NCI-H2227 treated with DMSO at 0.1 percent for 48 hours (cell line): ENCODE measurements around the gene BCO1.
"Not testable (repeated sequence)": the region's sequence is repeated elsewhere in the genome, so short reads cannot be mapped to it uniquely, and the experiment has no call there.

ENCODE experiments used
- DNase-seq: peaks from one replicate; lab custom pipeline; 2025; lab: John Stamatoyannopoulos, UW

The BCO1 gene, protein sequence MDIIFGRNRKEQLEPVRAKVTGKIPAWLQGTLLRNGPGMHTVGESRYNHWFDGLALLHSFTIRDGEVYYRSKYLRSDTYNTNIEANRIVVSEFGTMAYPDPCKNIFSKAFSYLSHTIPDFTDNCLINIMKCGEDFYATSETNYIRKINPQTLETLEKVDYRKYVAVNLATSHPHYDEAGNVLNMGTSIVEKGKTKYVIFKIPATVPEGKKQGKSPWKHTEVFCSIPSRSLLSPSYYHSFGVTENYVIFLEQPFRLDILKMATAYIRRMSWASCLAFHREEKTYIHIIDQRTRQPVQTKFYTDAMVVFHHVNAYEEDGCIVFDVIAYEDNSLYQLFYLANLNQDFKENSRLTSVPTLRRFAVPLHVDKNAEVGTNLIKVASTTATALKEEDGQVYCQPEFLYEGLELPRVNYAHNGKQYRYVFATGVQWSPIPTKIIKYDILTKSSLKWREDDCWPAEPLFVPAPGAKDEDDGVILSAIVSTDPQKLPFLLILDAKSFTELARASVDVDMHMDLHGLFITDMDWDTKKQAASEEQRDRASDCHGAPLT

DNA sequence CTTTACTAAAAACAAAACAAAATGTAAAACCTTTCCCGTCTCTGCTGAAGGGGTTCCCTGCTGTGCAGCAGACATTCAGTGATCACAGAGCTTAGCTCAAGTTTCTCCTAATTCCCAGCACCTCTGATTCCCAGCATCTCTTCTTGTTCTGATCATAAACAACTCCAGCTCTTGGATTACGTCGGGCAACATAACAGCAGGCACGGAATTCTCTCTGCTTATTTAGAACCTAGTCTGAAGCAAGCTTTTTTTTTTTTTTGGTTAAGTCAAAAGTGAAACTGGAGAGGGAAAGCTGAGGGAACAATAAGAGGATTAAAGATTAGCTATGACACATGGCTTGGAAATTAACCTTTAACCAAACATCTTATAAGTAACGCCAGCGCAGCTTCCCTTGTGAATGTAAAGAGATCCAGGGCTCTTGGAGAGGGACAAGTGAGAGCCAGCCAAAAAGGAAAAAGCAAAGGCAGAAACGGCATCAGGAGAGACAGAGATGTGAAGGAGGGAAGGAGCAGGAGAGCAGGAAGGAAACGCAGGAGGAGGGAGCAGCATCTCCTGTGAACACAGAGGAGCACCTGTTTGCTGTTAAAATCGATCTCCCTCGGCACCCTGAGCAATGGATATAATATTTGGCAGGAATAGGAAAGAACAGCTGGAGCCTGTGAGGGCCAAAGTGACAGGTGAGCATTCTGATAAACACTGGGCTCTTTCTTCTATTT is at the start of gene BCO1:
Gene BCO1 (plus strand): TSS at position 394 of the 716 bp plus-strand sequence. CDS start 220 bp downstream, at position 614.
- peak; percentile 54 for DNase-seq

DNA sequence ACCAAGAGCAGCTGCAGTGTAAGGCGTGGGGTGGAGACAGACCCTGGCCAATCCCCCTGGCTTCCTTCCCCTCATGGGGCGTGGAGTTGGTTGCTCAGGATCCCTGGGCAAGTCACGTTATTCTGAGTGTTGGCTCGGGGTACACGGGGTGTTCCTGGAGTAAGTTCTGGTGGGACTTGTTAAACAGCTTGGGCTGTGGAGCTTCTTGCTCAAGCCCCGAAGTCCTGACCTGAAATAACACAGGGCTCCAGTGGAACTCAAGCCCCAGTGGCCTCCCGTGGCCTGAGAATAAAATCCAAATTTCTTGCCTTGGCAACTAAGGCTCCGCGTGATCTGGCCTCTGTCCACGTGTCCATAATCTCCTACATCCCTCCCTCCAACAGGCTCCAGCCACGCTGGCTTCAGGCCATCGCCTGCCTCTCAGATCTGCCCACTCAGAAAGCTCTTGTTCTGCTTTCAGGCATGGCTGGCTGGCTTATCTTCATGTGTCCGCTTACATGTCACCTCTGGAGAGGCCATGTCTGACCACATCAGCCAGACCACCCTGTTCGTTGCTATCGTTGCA is 49.3 kb upstream of the BCO1 start:
- DNase-seq, result no peak

DNA sequence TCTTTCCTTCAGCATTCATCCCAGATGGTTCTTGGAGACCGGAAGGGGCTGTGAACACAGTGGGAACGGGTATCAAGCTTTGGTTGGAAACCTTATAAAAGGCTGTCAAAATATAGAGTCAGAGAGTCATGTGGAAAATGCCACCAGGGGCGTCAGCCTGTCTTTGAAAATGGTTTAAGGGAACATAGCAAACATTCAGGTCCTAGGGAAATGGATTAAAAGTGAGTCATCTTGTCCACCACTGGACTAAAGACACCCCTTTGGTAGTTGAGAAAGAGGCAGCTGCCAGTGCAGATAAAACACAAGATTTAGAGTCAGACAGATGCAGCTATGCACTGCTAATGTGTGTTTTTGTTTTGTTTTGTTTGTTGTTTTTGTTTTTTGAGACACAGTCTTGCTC is 47.8 kb upstream of the BCO1 start:
- no peak for DNase-seq

DNA sequence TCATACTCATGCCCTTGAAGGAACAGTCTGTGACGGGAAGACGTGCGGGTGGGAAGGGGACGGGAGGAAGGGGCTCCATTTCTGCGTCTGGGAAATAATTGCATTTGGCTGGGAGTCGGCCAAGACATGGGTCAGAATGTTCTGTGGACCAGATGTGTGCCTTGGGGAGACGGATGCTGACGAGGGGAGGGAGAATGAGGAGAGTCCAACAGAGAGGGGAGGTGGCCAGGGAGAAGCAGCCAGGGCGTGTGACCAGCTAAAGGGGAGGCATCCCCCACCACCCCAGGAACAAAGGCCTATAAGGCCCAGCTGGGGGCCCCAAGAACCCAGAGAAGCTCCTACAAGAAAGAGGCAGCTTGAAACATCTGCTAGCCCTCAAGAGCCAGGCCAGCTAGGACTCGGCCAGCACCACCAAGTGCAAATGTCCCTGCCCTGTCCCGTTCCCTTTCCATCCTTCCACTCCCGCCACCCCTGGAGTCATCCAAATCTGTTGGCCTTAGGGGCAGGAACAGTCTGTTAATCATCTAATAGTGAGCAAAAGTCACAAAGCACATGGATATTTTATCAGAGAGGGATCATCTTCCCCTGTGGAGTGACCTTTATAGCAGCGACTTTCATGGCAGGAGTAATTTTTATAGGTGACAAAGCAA is 42.5 kb upstream of the BCO1 start:
- DNase-seq, result no peak

DNA sequence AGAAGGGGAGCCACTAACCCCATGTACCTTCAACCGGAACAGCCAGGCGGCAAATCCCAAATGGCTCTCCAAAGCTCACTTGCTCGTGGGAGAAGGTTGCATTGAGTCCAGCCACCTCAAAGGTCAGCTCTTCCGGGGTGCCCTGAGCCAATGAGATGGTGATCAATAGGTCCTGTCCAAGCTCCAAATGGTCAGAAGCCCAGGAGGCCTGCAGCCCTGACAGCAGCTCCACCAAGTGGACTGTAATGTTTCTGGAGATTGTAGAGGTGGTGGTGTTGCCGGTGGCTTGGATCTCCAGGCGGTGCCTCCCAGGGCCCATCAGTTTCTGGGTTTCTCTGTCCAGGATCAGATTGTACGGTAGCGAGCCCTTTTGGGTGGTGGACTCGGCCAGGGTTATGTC is 39.9 kb upstream of the BCO1 start:
- no peak for DNase-seq

DNA sequence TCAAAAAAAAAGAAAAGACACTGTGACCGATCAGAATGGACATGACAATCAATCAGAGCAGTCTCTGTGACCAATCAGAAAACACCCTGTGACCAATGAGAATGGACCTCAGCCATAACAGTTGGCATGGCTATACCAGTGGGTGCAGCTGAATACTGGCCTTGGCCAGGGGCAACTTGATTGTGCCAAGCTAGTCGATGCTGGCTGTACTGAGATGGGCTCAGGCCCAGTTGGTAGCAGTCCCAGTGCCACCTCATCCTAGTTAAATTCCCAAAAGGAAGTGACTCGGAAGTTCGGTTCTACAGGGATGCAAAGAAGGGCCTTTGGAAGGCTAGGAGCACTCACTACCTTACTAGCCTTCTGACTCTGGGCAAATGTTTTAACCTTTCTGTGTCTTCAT is 37.2 kb upstream of the BCO1 start:
- DNase-seq, result no peak

DNA sequence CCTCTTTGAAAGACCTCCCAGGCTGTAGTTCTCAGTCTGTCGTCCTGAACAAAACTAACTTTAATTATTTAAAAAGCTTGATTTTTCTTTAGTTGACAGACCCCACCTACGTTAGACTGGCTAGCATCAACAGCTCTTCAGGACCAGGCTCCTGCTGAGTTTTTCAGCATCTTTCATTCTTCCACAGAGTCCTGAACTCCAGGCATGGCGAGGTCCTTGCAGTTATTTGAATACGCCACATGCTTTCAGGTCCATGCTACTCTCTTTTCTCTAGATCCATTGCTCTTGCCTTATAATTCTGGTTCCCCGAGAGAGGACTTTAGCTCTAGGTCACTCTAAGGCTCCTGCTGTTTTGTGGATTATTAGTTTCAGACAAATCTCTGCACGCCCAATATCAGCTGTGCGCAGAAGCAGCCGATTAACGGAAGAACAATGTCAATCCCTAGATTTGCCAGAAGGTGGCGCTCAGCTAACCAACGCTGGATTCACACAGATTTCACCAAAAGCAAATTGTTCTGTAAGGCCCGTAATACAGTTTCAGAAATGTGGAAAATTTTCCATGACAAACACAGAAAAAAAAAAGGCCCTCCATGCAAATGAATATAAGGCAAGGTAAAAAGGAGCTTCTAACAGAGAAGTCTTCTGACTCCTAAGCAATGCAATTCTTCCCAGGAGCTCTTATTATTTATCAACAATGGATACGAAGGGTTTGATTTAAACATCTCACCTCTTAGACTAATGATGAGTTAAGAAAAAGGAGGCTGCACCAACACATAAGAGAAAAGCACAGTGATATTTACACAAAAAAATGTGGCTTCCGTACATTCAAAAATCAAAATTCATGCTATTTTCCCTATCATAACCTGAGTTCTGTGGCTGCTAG is 33.5 kb upstream of the BCO1 start:
- DNase-seq, result peak; percentile 31

DNA sequence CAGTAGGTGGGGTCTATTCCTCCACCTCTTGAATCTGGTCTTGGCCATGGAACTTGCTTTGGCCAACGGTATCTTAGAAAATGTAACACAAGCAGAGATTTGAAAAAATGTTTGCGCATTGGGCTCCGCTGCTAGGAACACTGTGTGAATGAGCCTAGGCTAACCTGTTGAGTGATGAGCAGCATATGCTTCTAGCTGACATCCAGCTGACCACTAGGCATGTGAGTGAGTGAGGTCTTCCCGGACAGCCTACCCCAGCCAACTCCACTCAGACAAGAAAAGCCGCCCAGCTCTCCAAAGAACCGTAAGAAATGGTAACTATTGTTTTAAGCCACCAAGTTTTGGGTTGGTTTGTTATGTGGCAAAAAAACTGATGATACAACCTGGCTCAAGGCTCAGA is 31.4 kb upstream of the BCO1 start:
- no peak for DNase-seq

DNA sequence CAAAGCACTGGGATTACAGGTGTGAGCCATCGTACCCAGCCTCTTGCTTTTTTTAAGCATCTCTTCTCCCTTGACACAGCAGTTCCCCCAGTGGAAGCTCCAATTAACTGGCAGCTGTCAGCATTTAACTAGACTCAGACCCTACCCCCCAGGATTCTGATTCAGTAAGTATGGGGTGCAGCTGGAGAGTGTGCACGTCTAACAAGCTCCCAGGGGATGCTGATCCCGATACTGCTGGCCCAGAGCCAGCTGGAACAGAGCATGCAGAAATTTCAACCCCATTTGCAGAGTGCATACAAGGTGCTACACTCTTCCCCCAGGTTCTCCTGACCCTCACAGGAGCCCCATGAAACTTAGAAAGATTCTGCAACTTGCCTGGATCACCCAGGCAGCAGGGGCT is 27.7 kb upstream of the BCO1 start:
- DNase-seq, result no peak

DNA sequence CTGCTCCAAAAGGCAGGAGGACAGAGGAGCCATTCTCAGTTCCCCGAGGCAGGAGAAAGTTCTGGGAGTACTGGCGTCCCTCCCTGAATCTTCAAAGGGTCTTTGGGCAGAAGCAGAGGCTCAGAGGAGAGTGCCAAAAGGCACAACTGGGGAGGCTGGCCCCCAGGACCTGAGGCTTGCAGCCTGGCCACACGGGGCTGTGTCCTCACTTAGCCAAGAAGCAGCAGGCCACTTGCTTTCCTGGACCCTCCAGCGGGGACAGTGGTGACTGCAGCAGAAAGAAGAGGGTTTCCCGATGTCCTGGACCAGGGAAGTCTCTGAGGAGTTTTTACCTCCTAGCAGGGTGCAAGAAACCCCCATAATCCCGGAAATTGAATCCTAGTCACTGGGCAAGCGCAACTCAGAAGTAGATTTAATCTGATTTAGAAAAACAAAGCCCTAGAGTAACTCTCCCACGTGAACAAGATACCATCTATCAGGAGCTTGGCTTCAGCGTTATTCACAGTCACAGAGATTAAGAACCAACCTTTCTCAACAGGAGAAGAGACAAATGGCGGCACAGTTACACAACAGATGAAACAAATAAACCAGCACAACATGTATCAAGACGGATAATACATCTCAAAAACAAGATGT is 25.5 kb upstream of the BCO1 start:
- no peak for DNase-seq

DNA sequence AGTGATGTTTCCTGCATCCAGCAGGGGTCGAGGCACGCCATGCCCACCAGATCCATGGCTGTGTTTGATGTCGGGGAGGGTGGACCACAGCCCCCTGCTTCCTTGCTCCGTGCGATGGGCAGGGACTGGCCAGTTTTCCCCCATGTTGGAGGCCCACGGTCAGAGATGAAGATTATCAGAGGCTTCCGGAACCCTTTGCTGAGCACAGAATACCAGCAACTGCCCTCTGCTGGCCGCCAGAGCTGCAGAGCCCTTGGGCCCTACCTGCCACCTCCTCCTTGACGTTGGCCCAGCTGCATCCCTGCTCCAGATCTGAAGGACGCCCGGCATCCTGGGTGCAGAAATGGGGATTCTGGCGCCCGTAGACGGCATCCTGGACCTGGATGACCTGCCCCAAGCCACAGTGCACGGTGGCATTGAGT is 23.7 kb upstream of the BCO1 start:
- no peak for DNase-seq

DNA sequence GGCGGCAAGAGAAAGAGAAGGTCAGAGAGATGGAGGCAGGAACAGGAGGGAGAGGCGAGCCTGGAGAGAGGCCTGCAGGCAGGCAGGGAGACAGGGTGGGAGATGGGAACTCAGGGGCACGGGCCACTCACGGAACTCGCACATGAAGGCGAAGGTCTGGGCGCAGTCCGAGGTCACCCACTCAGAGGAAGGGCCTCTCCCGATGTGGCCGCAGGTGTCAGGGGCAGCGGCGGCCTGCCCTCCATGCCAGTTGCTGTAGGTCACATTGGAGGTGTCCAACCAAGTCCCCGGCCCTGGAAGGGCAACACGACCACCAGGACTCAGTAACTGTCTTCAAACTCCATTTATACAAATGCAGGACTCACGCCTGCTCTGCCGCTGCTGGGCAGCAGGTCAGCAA is 22.4 kb upstream of the BCO1 start:
- no peak for DNase-seq

DNA sequence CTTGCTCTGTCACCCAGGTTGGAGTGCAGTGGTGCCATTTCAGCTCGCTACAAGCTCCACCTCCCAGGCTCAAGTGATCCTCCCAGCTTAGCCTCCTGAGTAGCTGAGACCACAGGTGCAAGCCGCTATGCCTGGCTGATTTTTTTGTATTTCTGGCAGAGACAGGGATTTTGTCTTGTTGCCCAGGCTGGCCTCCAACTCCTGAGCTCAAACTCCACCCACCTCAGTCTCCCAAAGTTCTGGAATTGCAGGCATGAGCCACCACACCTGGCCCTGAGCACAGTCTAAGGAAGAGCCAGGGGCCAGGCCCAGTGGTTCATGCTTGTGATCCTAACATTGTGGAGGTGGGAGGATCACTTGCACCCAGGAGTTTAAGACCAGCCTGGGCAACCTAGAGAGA is 21.8 kb upstream of the BCO1 start:
- no peak for DNase-seq

DNA sequence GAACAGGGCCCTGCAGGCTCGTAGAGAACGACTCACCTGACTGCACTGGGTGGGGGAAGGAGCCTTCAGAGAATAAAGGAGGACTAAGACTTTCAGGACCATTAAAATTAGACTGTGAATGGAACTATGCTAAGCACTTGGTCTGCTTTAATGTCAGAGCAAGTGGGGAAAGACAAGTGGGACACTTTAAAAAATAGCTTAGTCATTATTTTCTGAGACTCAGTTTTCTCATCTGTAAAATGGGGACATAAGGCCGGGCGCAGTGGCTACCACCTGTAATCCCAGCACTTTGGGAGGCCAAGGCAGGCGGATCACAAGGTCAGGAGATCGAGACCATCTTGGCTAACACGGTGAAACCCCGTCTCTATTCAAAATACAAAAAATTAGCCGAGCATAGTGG is 19.3 kb upstream of the BCO1 start:
- no peak for DNase-seq

DNA sequence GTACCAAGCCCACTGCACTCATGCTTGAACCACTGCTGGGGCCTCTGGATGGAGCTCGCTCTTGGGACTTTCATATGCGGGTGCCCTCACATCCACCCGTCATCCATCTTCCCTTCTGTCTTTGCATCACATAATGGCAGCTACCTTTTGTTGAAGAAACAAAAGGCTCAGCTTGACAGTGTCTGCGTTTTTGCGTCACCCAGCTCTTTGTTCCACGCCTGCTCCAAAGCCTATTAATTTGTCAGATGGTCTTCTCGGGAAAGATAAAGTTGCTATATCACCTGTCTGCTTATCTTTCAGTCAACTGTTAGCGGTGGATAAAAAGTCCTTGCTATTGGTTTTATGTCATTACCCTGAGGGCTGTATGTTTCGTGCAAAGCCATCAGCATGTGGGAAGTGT is 18.1 kb upstream of the BCO1 start:
- DNase-seq, result no peak

DNA sequence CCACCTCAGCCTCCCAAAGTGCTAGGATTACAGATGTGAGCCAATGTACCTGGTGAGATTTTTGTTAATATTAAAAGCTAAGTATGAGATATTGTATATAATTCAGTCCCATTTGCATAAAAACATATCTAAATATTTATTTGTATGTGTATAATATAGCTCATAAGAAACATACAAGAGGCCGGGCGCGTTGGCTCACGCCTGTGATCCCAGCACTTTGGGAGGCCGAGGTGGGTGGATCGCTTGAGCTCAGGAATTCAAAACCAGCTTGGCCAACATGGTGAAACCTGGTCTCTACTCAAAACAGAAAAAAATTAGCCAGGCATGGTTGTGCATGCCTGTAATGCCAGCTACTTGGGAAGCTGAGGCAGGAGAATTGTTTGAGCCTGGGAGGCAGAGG is 16.8 kb upstream of the BCO1 start:
- no peak for DNase-seq

DNA sequence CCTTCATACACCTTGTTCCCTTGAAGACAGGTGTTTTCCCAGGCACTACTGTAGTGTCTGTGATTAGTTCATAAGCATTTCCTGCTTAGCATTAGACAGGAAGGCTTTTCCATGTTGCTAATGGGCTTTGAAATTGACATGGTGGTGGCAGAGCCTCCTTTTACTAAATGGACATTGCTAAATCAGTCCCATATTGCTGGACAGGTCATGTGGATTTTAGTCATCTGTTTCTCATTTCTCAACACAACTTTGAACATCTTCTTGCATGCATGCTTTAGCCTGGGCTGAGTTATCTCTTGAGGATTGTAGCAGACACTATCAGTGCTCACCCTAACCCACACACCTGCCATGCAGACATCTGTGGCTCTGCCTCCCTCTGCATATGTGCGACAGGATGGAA is 13.7 kb upstream of the BCO1 start:
- DNase-seq, result no peak

DNA sequence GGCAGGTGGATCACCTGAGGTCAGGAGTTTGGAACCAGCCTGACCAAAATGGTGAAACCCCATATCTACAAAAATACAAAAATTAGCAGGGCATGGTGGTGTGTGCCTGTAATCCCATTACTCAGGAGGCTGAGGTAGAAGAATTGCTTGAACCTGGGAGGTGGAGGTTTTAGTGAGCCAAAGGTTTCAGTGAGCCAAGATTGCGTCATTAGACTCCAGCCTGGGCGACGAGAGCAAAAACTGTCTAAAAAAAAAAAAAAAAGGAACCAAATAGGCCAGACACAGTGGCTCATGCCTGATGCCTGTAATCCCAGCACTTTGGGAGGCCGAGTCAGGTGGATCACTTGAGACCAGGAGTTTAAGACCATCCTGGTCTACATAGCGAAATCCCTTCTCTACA is 12.8 kb upstream of the BCO1 start:
- DNase-seq, result not testable (repeated sequence)

DNA sequence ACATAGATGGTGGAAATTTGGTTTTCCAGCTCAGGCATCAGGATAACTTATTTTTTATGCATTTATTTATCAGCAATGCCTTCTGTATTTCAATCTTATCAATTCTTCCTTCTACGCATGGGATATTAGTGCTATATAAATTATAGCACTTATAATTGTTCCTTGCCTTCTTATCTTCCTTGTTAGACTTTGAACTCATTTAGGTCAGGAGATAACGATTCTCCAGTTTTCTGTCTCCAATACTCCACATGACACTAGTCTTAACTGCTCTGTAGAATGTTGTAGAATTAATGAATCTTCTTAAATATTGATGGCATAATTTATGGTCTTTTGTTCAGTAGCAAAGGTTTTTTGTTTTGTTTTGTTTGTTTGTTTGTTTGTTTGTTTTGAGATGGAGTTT is 10.7 kb upstream of the BCO1 start:
- no peak for DNase-seq

DNA sequence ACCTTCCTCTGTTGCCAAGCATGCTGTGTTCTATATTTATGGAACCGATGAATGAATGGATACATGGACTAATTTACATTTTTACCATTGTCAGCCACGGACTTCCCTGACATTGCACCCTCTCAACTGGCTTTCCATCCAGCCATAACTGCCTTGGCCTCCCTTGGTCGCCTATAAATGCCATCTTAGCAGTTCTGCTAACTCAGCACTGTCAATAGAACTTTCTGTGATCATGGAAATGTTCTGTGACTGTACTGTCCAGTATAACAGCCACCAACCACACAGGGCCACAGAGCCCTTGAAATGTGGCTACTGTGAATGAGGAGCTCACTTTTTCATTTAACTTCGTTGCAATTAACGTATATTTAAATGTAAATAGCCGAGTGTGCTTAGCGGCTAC is 8.7 kb upstream of the BCO1 start:
- no peak for DNase-seq

DNA sequence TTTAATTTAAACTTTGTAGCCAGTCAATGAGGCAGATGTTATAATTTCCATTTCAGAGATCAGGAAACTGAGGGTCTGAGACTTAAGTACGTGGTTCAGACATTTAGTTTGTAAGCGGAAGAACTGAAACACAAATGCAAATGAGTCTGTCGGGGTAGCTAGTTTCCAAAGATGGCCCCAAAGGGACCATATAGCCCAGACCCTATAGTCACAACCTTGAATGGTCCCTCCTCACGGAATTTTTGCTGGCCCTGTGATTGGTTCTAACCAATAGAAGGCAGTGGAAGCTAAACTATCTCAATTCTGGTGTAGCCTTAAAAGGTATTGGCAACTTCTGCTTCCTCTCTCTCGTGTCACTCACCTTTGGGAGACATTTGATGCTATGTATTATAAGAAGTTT is 7.5 kb upstream of the BCO1 start:
- no peak for DNase-seq
